K562 (cell line): Measurements from ENCODE around the gene HINT3. TPM values are rescaled to one million over a fixed set of nuclear protein-coding genes. Genes with fewer than 3 reads are reported as not detected.
A peak's percentile ranks its signal among the peaks of the same experiment; 100 is the strongest.

Experiments used
- ARHGAP35 ChIP-seq: fragments of 450-650 bp; IDR thresholded peaks from 2 replicates; pipeline ENCODE4 v1.6.1; 2018; ENCODE audit not compliant: partially characterized antibody
- ARID1B ChIP-seq: fragments of 450-650 bp; IDR thresholded peaks from 2 replicates; pipeline ENCODE4 v1.6.1; 2016; ENCODE audit warnings: antibody characterized with exemption, mild to moderate bottlenecking, inconsistent platforms
- BDP1 ChIP-seq: IDR thresholded peaks from 3 replicates; pipeline ENCODE4 v1.6.1; 2011; ENCODE audit not compliant: insufficient read length, insufficient read depth
- CBX1 ChIP-seq: sonication (generic); IDR thresholded peaks from 2 replicates; pipeline ENCODE4 v1.6.1; 2016; ENCODE audit warnings: antibody characterized with exemption, low read depth, mild to moderate bottlenecking
- CBX8 ChIP-seq: fragments of 200-600 bp; sonication (generic); IDR thresholded peaks from 2 replicates; pipeline ENCODE4 v1.6.1; 2012; ENCODE audit warnings: borderline replicate concordance, mixed run types, low read depth, mild to moderate bottlenecking, moderate library complexity, mixed read lengths, low read length, control low read depth, inconsistent platforms; ENCODE audit not compliant: poor library complexity, severe bottlenecking; ENCODE audit errors: extremely low read depth
- CTBP1 ChIP-seq: fragments of 450-650 bp; IDR thresholded peaks from 2 replicates; pipeline ENCODE4 v1.6.1; 2016; ENCODE audit warnings: borderline replicate concordance
- ELF1 ChIP-seq: fragments of 200-800 bp; sonication (Bioruptor generic); IDR thresholded peaks from 2 replicates; pipeline ENCODE4 v1.6.1; 2016; ENCODE audit warnings: missing genetic modification characterization, missing compliant biosample characterization
- GATAD2B ChIP-seq: fragments of 450-650 bp; IDR thresholded peaks from 2 replicates; pipeline ENCODE4 v1.6.1; 2017; ENCODE audit warnings: mild to moderate bottlenecking, borderline replicate concordance
- KLF13 ChIP-seq: fragments of 450-650 bp; IDR thresholded peaks from 2 replicates; pipeline ENCODE4 v1.6.1; 2016; ENCODE audit warnings: missing genetic modification characterization, low read depth, mild to moderate bottlenecking, missing compliant biosample characterization, moderate library complexity, borderline replicate concordance
- PHF8 ChIP-seq: fragments of 200-600 bp; sonication (generic); IDR thresholded peaks from 2 replicates; pipeline ENCODE4 v1.6.1; 2012; ENCODE audit warnings: mixed run types, mild to moderate bottlenecking, inconsistent platforms, low read length, moderate library complexity, borderline replicate concordance
- SOX6 ChIP-seq: fragments of 450-650 bp; IDR thresholded peaks from 2 replicates; pipeline ENCODE4 v1.6.1; 2014; ENCODE audit warnings: mild to moderate bottlenecking
- ZFP30 ChIP-seq: fragments of 250-450 bp; sonication (Bioruptor Pico); IDR thresholded peaks from 2 replicates; pipeline ENCODE4 v1.8.0; 2022; ENCODE audit warnings: moderate library complexity, mild to moderate bottlenecking, inconsistent platforms, borderline replicate concordance
- ZNF212 ChIP-seq: fragments of 450-650 bp; formaldehyde crosslinking; IDR thresholded peaks from 2 replicates; pipeline ENCODE4 v1.4.0; 2020; ENCODE audit warnings: mild to moderate bottlenecking
- ZNF584 ChIP-seq: fragments of 200-800 bp; sonication (Bioruptor generic); IDR thresholded peaks from 2 replicates; pipeline ENCODE4 v1.6.1; 2016; ENCODE audit warnings: low read depth, mild to moderate bottlenecking, missing genetic modification characterization, missing compliant biosample characterization
- ZNF778 ChIP-seq: fragments of 450-650 bp; formaldehyde crosslinking; IDR thresholded peaks from 2 replicates; pipeline ENCODE4 v1.4.0; 2020; ENCODE audit warnings: mild to moderate bottlenecking, moderate library complexity
- polyA plus RNA-seq, 8 experiments: library from polyadenylated mRNA; depleted of rRNA in 4 of 8; stranded (reverse) in 5 of 8; unstranded in 3 of 8; fragments of >200 nt; fragmentation: Nextera tagmentation in 2 of 8; fragmentation: Illumina TruSeq in 1 of 8; extraction: Ambion mirVana in 2 of 8; extraction: Trizol in 1 of 8; gene quantifications; 2 replicates each; pipeline versions ENCODE4 v1.2.1 to v1.2.3, GENCODE V29; 2011 to 2014; ENCODE audit warnings: inconsistent platforms in 1 of 8, missing spikeins in 1 of 8
- total RNA-seq, 7 experiments: library from RNA; depleted of rRNA in 6 of 7; stranded (reverse); fragments of >200 nt in 6 of 7; fragmentation: Illumina TruSeq in 2 of 7; extraction: Trizol in 2 of 7; gene quantifications; 2 replicates each; pipeline versions ENCODE4 v1.2.1 to v1.2.3, GENCODE V29; 2011 to 2021; ENCODE audit warnings: low replicate concordance in 1 of 7
- TF ChIP-seq, protein P1 (sequence below): fragments of 450-650 bp; IDR thresholded peaks from 2 replicates; pipeline ENCODE4 v1.6.1; 2018; ENCODE audit not compliant: partially characterized antibody
- TF ChIP-seq, protein P2 (sequence below): fragments of 450-650 bp; IDR thresholded peaks from 2 replicates; pipeline ENCODE4 v1.6.1; 2016
- TF ChIP-seq, protein P3 (sequence below), 2 experiments: fragments of 150-350 bp in 1 of 2; IDR thresholded peaks; 2 replicates each; pipeline ENCODE4 v1.6.1; 2012 to 2016; ENCODE audit warnings: low read depth in 2 of 2, low read length in 2 of 2, mild to moderate bottlenecking in 1 of 2, moderate library complexity in 1 of 2
- TF ChIP-seq, protein P4 (sequence below): sonication (generic); IDR thresholded peaks from 2 replicates; pipeline ENCODE4 v1.6.1; 2016

HINT3 gene
- total and polyA plus RNA-seq, 9 of the 15 experiments (the other 6 are each of a cell fraction or from before 2014, with no cell fraction given) = 1.4 to 16.6 (median 10.8) TPM

DNA sequence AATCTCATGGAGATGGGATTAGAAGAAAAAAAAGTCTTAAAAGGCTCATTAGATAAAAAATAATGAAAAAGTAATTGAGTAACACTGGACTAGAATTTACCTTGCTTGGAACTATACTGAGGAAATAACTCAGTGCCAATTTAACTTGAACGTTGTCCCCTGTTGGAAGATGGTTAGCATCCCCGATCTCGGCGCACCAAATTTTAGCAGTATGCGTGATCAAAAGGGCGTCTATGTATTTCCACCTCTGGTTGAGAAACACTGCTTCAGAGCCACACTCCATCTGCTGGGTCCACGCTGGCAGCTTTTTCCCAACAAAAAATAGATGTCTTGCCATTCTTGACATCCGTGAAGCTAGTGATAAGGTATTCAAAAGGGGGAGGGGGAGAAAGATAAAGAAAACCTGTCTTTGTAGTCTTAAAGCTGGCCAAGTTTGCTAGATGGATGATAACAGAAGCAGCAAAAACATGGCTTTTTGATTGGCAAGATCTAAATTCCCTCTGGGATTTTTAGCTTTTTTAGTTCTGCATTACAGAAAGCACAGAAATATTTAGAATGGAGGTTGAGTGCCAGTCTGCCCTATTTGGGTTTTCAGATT is 6.4 kb downstream of the HINT3 start (continued):
- peak; percentile 25; the same call in 1 of the 2 replicates for TF ChIP-seq CTBP1
- TF ChIP-seq, protein P1, sequence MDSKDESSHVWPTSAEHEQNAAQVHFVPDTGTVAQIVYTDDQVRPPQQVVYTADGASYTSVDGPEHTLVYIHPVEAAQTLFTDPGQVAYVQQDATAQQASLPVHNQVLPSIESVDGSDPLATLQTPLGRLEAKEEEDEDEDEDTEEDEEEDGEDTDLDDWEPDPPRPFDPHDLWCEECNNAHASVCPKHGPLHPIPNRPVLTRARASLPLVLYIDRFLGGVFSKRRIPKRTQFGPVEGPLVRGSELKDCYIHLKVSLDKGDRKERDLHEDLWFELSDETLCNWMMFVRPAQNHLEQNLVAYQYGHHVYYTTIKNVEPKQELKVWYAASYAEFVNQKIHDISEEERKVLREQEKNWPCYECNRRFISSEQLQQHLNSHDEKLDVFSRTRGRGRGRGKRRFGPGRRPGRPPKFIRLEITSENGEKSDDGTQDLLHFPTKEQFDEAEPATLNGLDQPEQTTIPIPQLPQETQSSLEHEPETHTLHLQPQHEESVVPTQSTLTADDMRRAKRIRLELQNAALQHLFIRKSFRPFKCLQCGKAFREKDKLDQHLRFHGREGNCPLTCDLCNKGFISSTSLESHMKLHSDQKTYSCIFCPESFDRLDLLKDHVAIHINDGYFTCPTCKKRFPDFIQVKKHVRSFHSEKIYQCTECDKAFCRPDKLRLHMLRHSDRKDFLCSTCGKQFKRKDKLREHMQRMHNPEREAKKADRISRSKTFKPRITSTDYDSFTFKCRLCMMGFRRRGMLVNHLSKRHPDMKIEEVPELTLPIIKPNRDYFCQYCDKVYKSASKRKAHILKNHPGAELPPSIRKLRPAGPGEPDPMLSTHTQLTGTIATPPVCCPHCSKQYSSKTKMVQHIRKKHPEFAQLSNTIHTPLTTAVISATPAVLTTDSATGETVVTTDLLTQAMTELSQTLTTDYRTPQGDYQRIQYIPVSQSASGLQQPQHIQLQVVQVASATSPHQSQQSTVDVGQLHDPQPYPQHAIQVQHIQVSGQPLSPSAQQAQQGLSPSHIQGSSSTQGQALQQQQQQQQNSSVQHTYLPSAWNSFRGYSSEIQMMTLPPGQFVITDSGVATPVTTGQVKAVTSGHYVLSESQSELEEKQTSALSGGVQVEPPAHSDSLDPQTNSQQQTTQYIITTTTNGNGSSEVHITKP = no peak
- no peak for TF ChIP-seq ARHGAP35
- no peak for TF ChIP-seq ZNF212 (CRISPR knock-in tag)
- no peak for TF ChIP-seq ZFP30 (CRISPR knock-in tag)
- TF ChIP-seq ELF1 (tag) = no peak
- no peak for TF ChIP-seq PHF8
- TF ChIP-seq ZNF584 (CRISPR knock-in tag) = no peak
- TF ChIP-seq, protein P2, sequence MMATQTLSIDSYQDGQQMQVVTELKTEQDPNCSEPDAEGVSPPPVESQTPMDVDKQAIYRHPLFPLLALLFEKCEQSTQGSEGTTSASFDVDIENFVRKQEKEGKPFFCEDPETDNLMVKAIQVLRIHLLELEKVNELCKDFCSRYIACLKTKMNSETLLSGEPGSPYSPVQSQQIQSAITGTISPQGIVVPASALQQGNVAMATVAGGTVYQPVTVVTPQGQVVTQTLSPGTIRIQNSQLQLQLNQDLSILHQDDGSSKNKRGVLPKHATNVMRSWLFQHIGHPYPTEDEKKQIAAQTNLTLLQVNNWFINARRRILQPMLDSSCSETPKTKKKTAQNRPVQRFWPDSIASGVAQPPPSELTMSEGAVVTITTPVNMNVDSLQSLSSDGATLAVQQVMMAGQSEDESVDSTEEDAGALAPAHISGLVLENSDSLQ = peak; percentile 14; the same call in 1 of the 2 replicates
- TF ChIP-seq ARID1B = peak; percentile 27; the same call in 1 of the 2 replicates
- no peak for TF ChIP-seq CBX1
- TF ChIP-seq BDP1 = no peak
- TF ChIP-seq GATAD2B = no peak
- peak; percentile 63 for TF ChIP-seq SOX6
- TF ChIP-seq KLF13 = no peak
- TF ChIP-seq, protein P3, sequence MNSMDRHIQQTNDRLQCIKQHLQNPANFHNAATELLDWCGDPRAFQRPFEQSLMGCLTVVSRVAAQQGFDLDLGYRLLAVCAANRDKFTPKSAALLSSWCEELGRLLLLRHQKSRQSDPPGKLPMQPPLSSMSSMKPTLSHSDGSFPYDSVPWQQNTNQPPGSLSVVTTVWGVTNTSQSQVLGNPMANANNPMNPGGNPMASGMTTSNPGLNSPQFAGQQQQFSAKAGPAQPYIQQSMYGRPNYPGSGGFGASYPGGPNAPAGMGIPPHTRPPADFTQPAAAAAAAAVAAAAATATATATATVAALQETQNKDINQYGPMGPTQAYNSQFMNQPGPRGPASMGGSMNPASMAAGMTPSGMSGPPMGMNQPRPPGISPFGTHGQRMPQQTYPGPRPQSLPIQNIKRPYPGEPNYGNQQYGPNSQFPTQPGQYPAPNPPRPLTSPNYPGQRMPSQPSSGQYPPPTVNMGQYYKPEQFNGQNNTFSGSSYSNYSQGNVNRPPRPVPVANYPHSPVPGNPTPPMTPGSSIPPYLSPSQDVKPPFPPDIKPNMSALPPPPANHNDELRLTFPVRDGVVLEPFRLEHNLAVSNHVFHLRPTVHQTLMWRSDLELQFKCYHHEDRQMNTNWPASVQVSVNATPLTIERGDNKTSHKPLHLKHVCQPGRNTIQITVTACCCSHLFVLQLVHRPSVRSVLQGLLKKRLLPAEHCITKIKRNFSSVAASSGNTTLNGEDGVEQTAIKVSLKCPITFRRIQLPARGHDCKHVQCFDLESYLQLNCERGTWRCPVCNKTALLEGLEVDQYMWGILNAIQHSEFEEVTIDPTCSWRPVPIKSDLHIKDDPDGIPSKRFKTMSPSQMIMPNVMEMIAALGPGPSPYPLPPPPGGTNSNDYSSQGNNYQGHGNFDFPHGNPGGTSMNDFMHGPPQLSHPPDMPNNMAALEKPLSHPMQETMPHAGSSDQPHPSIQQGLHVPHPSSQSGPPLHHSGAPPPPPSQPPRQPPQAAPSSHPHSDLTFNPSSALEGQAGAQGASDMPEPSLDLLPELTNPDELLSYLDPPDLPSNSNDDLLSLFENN (IDR thresholded peaks at IDR 0.05; ENCODE audit: low read depth in 2 of 2, low read length in 2 of 2) = no peak
- TF ChIP-seq CBX8 = no peak
- TF ChIP-seq ZNF778 (CRISPR knock-in tag) = no peak
- TF ChIP-seq, protein P4, sequence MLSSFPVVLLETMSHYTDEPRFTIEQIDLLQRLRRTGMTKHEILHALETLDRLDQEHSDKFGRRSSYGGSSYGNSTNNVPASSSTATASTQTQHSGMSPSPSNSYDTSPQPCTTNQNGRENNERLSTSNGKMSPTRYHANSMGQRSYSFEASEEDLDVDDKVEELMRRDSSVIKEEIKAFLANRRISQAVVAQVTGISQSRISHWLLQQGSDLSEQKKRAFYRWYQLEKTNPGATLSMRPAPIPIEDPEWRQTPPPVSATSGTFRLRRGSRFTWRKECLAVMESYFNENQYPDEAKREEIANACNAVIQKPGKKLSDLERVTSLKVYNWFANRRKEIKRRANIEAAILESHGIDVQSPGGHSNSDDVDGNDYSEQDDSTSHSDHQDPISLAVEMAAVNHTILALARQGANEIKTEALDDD = no peak
